HG03565 (cell line): ENCODE results near the gene RADIL.
"Not testable (repeated sequence)": the region's sequence is repeated elsewhere in the genome, so short reads cannot be mapped to it uniquely, and the experiment has no call there.

Source experiments
- ATAC-seq: cut with Tn5 transposase; IDR thresholded peaks from one replicate; pipeline ENCODE4 v1.9.1; 2021; ENCODE audit warnings: mild to moderate bottlenecking, moderate library complexity; ENCODE audit not compliant: unreplicated experiment

Gene RADIL

DNA sequence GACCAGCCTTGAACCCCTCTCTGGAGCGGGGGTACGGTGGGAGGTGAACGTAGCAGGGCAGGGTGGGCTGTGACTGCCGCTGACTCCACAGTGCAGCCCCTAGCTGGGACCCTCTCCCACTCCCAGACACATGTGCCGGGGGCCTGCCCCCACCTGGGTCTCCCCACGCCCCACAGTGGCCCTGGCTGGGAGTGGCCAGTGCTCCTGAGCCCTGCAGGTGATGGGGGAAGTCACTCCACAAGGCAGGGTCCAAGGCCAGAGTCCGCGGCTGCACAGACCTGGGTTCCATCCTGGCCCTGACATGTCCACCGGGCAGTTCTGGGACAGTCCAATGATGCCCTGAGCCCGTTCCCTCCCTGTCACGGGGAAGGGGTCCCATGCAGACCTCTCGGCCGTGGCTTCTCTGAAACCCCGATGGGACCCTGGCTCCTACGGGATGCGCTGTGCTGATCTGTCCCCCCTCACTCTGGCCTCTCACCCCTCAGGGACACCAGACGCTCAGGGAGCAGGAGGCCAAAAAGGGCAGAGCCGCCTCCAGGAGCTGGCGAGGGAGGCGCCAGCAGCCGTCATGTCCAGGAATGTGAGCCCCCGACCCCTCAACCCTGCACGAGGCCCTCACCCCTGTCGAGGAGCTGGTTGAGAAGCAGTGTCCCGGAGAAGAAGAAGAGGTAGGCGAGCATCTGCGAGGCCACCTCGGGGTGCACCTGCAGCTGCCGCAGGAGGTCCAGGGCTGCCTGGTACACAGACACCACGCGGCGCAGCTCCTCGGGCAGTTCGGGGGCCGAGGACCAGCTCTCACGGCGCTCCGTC lies 67.7 kb downstream of the RADIL start:
- ATAC-seq, result no peak

DNA sequence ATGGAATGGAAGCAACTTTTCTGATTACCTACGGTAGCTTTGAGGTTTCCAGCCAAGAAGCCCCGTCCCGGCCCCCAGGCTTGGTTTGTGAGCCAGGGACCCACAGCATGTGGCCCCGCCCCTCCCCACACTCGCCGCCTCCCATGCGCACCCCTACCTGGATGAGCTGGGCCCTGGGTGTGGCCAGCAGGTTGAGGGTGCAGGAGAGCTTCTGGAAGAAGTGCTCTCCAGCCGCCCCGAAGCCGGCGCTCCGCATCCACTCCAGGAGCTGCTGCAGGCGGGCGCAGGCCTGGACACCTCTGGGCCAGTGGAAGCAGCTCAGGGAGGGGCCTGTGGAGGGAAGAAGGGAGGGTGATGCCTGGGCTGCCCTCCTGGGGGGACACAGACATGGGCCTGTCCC lies 68.4 kb downstream of the RADIL start:
- no peak for ATAC-seq

DNA sequence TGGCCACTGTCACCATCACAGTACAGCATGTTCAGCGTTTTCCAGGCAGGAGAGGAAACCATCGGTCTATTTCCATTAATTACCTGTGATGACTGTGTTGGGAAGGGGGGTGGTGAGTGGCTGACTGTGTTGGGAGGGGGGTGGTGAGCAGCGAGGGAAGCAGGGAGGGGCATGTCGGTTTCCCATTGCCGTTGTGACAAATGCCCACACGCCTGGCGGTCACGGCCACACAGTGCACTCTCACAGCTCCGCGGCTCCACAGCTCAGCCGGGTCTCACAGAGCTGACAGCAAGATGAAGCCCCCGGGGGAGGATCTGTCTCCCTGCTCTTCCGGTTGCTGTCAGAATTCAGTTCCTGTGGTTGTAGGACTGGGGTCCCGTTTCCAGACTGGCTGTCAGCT lies 69.1 kb downstream of the RADIL start:
- no peak for ATAC-seq

- ATAC-seq, result no peak
Observed at GRCh38 chr7:4809666-4810065, 73.8 kb downstream of the RADIL start.

DNA sequence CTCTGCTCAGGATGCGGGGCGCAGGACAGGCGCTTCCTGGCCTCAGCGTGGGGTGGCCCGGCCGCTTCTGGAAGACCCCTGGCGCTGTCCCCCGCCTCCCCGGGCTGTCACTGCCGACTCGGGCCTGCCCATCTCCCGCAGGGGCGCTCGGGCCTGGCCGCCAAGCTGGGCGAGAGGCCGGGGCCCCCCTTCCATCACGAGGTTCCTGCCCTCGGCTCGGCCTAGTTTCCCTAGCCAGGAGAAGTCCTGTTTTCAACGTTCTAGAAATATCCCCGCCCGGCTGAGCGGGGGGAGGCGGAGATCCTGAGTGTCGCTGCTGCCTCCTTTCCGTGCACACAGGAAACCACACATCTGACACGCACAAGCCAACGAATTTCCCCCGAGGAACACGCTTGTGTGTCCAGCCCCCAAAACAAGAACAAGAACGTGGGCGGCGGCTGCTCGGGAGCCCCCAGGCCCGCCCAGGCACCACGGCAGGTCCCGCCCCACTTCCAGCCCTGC lies 74.4 kb downstream of the RADIL start:
- no peak for ATAC-seq

- no peak for ATAC-seq
Observed at GRCh38 chr7:4808565-4808964, 75.0 kb downstream of the RADIL start.

GRCh38 chr7:4808026-4808425 lies 75.5 kb downstream of the RADIL start:
- no peak for ATAC-seq

GRCh38 chr7:4807598-4808016 lies 75.9 kb downstream of the RADIL start:
- no peak for ATAC-seq

DNA sequence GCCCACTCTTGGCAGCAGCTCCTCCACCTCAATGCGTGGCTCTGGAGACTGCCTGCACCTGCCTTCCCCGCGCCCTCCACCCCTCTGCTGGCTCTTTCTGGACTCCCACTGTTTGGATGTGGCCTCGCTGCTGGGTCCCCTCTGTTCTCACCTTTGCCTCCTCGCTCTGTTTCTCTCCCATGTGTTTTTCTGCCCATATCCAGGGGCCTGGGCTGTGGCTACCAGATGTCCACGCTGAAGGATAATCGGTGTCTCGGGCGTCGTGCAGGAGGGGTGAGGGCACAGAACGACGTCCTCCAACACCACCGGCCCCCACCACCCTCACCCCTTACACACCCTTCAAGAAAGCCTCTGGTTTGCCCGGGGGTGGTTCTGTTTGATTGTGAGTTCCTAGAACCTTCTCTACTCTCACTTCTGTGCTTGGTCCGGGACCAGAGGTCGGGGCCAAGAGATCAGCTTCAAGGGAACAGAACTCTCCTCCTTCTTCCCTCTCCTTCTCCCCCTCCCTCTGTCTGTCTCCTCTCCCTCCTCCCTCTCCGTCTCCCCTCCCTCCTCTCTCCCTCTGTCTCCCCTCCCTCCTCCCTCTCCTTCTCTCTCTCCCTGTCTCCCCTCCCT lies 76.4 kb downstream of the RADIL start:
- no peak for ATAC-seq

GRCh38 chr7:4805984-4806300 lies 77.6 kb downstream of the RADIL start:
- ATAC-seq, result no peak

DNA sequence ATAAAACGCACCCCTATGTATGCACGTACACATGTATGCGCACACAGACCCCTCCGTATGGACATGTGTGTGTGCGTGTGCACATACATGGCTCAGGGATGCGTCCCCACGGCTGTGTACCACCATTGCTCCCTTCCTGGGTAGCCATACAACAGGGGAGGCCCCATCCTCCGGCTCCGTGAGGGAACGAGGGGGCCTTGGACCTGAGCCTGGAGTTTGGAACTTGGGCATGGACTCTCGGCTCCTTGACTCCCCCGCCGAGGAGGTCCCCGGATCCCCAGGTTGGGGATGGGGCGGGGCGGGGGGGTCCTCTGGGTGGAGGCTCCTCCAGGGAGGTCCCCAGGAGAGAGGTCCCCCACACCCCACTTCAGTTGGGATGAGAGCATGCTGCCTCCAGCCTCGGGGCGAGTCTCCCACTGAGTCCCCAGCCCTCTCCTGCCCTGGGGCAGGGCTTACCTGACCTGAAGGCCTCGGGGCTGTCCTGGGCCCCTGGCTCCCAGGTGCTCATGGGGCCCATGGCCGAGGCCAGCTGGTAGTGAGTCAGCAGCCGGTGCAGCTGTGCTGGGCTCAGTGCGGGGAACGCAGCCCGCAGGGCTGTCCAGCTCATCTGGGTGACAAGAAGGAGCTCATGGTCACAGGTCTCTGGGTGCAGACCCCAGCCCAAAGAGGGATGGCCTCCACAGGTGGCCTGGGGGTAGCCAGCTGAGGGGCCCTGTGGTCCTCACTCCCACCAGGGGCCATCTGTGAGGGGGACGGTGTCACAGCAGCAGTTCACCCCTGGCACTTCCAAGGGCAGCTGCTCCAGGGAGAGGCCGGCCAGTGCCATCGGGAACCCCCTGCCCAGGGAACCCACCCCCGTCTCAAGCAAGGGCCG lies 78.2 kb downstream of the RADIL start:
- ATAC-seq, result no peak

GRCh38 chr7:4803397-4804241 lies 79.9 kb downstream of the RADIL start:
- ATAC-seq, result no peak

- not testable (repeated sequence) for ATAC-seq
Observed at GRCh38 chr7:4802577-4802976, 80.9 kb downstream of the RADIL start.

GRCh38 chr7:4801839-4802231 lies 81.7 kb downstream of the RADIL start:
- no peak for ATAC-seq

GRCh38 chr7:4800926-4801838 lies 82.3 kb downstream of the RADIL start:
- no peak for ATAC-seq

DNA sequence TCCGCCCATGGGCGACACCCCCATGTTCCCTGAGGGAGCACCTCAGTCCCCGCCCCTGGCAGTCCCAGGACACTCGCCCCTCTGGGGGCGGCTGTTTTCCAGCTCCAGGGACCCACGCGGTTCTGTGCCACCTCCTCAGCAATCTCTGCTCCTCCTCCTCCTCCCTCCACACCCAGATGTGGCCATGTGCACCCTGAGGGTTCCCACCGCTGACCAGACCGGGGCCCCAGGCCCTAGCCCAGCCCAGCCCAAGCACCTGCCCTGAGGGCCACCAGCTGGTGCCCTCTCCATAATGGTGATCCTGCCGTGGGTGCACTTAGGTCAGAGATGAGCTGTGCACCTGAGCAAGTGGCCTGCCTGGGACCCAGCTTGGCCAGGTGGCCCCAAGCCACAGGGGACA lies 83.0 kb downstream of the RADIL start:
- no peak for ATAC-seq

DNA sequence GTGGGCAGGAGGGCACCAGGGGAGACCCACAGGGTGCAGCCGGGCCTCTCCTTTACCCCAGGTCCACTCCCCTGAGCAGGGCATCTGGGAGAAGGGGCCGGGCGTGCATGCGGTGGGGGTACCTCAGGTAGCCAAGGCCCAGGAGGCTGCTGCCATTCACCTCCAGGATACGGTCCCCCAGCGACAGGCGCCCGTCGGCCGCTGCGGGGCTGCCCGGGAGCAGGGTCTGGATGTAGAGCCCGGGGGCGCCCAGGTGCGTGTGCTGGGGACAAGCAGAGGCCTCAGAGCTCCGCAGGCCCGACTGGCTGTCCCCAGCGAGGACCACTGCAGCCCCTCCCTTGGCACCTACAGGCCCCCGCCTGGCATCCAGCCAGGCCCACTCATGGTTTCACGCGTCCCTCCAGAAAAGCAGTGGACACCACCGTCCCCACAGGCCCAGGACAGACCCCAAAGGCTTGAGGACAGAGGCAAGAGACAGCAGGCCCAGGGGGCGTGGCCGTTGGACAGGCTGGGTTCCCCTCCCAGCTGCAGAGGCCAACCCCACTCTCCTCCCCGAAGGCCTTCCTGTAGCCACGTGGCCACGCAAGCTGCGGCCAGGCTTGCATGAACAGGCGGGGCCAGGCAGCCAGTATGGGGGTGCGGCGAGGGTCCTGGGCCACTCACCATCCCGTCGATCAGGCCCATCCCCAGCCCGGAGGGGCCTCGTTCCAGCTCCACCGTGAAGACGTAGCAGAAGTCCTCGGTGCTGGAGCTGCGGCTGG lies 83.8 kb downstream of the RADIL start:
- no peak for ATAC-seq

- ATAC-seq, result no peak
Observed at GRCh38 chr7:4798706-4799235, 84.7 kb downstream of the RADIL start.
